AG04449 (cell line): ENCODE measurements around the gene ITPR1.

Experiments used
- CTCF ChIA-PET: fragments of 350-600 bp; formaldehyde crosslinking; extraction: SDS; loops from one replicate; lab custom pipeline; 2021; ENCODE audit warnings: antibody characterized with exemption; lab: Yijun Ruan, JAX
- POLR2A ChIA-PET: fragments of 400-600, 350-600 bp; formaldehyde crosslinking; extraction: SDS; loops from one replicate; lab custom pipeline; 2020; ENCODE audit warnings: antibody characterized with exemption, inconsistent platforms; lab: Yijun Ruan, JAX
- DNase-seq: peaks from one replicate; pipeline ENCODE4 v3.0.0-alpha.2; 2010; ENCODE audit warnings: low read depth, low spot score
- H3K4me3 ChIP-seq: 2 replicates; pipeline ENCODE4 v1.5.1; 2011; ENCODE audit warnings: low read depth, mild to moderate bottlenecking, control low read depth, low read length
- CTCF ChIP-seq: IDR thresholded peaks from one replicate; pipeline ENCODE4 v1.5.1; 2011; ENCODE audit warnings: mild to moderate bottlenecking, moderate library complexity, low read length, control low read depth, inconsistent platforms; ENCODE audit not compliant: insufficient read depth; ENCODE audit errors: missing control alignments

Gene ITPR1

GRCh38 chr3:4845882-4846281, 352.7 kb downstream of the ITPR1 start:
- DNase-seq = no peak
- CTCF ChIA-PET = no interaction called here
- H3K4me3 ChIP-seq = no peak overlapping the region
- TF ChIP-seq CTCF = no peak
- POLR2A ChIA-PET = no interaction called here

GRCh38 chr3:4846543-4846942, 353.4 kb downstream of the ITPR1 start:
- CTCF ChIA-PET = interaction anchor here (1.4 kb wide), 1 partner anchor 24 kb away, joined by 3 read pairs; no protein-coding TSS in a partner anchor
- TF ChIP-seq CTCF = no peak
- POLR2A ChIA-PET = no interaction called here
- H3K4me3 ChIP-seq = no peak overlapping the region
- DNase-seq = no peak

GRCh38 chr3:4848176-4848825, 355.2 kb downstream of the ITPR1 start:
- POLR2A ChIA-PET = no interaction called here
- no peak overlapping the region for H3K4me3 ChIP-seq
- no peak for DNase-seq
- TF ChIP-seq CTCF = no peak
- CTCF ChIA-PET = no interaction called here

- CTCF ChIA-PET = no interaction called here
- no peak for DNase-seq
- no peak for TF ChIP-seq CTCF
- POLR2A ChIA-PET = no interaction called here
- no peak overlapping the region for H3K4me3 ChIP-seq
Measured at GRCh38 chr3:4849136-4849535, 356.0 kb downstream of the ITPR1 start.

GRCh38 chr3:4849739-4850138, 356.6 kb downstream of the ITPR1 start:
- CTCF ChIA-PET = no interaction called here
- no peak for DNase-seq
- no peak for TF ChIP-seq CTCF
- no peak overlapping the region for H3K4me3 ChIP-seq
- POLR2A ChIA-PET = no interaction called here

- CTCF ChIA-PET = interaction anchor here (2.4 kb wide), 1 partner anchor 12 kb away, joined by 5 read pairs; no protein-coding TSS in a partner anchor
- no peak overlapping the region for H3K4me3 ChIP-seq
- no peak for DNase-seq
- no peak for TF ChIP-seq CTCF
- POLR2A ChIA-PET = no interaction called here
Measured at GRCh38 chr3:4850211-4850927, 357.2 kb downstream of the ITPR1 start.
